Right lung (tissue), 5 donors: ENCODE data around the gene CLDN5. TPM values are rescaled to one million over a fixed set of nuclear protein-coding genes. Genes with fewer than 3 reads are reported as not detected.

Experiments
- DNase-seq, 2 donors: peaks; one replicate each; pipeline ENCODE4 v3.0.0-alpha.2; 2013
- polyA plus RNA-seq, 5 donors: library from polyadenylated mRNA; unstranded; fragments of 120-200 nt; gene quantifications; one replicate each; pipeline versions ENCODE4 v1.2.1 to v1.2.3, GENCODE V29; 2013; ENCODE audit warnings: inconsistent platforms in 1 of 5, low replicate concordance in 1 of 5; ENCODE audit not compliant: insufficient read length in 5 of 5, insufficient read depth in 1 of 5

Gene CLDN5
- polyA plus RNA-seq, 5 donors, result 40.8 to 111 (median 60.9) TPM

- DNase-seq, result no peak
These were observed 978 bp upstream of the CLDN5 start for GRCh38 chr22:19525116-19525660.

DNA sequence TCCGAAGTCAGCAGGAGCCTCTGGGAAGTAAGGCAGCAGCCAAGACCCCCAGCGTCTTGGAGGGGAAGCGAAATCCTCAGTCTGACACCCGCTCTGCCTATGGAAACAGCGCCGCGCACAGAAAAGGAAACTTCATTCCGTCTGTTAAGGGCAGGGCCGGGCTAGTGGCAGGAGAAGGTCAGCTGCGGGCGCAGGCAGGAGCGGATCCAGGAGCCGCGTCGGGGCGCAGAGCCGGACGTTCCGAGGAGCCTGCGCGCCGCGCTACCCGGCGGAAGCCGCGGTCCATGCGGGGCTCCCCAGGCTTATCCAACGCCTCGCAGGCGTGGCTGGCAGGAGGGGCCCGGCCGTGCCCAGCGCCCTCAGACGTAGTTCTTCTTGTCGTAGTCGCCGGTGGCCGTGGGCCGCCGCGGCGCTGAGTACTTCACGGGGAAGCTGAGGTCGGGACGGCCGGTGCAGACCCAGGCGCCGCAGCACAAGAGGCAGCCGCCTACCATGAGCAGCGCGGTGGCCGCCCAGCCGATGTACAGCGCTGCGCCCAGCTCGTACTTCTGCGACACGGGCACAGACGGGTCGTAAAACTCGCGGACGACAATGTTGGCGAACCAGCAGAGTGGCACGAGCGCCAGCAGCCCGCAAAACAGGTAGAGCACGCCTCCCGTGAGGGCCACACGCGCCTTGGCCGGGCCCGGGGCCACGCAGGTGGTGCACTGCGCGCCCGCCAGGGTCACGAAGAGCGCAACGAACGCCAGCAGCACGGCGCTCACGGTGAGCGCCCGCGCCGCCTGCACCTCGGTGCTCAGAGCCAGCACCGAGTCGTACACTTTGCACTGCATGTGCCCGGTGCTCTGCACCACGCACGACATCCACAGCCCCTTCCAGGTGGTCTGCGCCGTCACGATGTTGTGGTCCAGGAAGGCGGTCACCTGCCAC lies 705 bp downstream of the CLDN5 start:
- DNase-seq, result peak in 1 of 2 donors; percentile 23

- no peak for DNase-seq
These were observed 1.4 kb downstream of the CLDN5 start for GRCh38 chr22:19522881-19523239.

GRCh38 chr22:19522190-19522880 lies 1.9 kb downstream of the CLDN5 start:
- no peak for DNase-seq

- DNase-seq, result no peak
These were observed 3.5 kb downstream of the CLDN5 start for GRCh38 chr22:19520566-19521305.

DNA sequence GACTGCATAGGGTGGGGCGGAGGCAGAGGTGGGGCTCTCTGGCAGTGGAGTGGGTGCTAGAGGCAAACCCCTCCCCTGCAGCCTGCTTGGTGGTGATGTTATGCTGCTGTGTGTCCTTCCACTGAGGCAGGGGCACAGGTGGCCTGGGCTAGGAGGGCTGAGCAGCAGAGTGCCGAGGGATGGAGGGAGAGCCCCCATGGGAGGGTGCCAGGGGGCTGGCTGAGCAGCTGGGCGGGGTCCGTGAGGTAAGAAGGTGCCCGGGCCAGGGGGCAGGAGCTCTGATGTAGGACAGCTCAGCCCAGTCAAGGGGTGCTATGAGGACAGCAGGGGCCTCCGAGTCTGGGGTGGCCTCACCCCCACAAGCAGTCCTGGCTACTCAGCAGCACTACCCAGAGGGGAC lies 4.2 kb downstream of the CLDN5 start:
- no peak for DNase-seq

DNA sequence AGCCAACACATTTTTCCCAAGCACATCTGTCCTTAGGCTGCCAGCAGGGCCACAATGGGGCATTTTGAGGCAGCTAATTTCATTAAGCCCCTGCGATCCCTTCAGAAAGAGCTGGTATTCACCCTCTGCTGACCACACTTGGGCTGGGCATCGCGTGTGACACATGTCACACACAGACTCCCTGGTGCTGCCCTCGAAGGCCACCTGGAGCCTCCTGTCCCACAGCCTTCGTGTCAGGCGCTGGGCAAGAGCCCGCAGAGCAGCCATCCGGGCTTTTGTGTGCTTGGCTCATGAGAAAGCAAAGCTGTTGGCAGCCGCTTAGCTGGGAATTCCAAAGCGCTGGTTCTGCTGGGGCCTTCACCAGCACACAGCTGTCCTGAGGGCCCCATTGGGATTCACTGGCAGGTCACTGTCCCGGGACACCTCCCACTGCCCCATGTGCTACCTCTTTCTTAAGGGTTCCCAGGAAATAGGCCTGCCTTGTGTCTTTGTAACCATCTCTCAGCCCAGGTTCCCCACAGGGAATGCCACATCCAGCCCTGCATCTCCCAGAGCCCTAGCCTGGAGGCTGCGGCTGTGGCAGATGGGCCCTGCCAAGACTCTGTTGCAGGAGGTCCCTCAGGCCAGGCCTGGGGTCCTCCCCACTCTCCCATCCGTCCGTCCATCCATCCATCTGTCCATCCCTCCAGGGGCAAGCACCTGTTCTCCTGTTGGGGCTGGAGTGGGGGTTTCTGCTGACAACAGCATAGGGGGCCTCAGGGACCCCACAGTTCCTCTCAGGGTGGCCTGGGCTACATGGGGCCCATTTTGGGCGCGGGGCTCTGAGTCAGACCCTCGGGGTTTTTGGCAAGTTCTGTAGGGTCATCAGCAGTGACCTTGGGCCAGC lies 4.9 kb downstream of the CLDN5 start:
- DNase-seq, result no peak

DNA sequence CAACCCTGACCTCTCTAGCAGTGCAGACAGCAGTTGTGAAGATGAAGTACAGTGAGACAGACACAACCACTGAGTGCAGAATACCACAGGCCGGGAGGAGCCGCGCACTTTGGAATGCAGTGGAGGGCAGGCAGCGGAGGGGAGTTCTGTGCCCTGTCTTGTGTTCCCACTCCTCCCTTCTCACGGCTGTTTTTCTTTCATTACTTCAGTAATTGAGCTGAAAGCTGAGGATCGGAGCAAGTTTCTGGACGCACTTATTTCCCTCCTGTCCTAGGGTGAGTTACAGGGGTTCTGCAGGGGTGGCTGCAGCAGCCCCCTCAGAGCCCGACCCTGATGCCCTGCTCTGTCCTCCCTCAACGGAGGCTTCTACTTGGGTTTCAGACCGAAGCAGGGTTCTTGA lies 5.6 kb downstream of the CLDN5 start:
- no peak for DNase-seq

- DNase-seq, result no peak
These were observed 6.1 kb downstream of the CLDN5 start for GRCh38 chr22:19517919-19518611.

DNA sequence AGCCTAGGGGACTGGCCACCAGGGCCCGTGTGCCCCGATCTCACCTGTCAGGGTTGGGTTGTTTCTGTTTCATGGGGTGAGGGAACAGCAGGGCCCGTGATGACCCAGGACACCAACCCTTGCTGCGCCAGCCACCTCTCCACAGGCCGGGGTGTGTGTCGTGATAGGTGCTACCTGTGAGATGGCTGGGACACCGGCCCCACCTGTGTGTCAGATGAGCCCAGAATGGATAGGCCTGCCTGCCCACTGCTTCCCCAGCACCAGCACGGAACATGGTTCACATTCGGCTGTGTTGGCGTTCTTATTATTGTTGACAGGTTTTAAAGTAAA lies 7.1 kb downstream of the CLDN5 start:
- no peak for DNase-seq

DNA sequence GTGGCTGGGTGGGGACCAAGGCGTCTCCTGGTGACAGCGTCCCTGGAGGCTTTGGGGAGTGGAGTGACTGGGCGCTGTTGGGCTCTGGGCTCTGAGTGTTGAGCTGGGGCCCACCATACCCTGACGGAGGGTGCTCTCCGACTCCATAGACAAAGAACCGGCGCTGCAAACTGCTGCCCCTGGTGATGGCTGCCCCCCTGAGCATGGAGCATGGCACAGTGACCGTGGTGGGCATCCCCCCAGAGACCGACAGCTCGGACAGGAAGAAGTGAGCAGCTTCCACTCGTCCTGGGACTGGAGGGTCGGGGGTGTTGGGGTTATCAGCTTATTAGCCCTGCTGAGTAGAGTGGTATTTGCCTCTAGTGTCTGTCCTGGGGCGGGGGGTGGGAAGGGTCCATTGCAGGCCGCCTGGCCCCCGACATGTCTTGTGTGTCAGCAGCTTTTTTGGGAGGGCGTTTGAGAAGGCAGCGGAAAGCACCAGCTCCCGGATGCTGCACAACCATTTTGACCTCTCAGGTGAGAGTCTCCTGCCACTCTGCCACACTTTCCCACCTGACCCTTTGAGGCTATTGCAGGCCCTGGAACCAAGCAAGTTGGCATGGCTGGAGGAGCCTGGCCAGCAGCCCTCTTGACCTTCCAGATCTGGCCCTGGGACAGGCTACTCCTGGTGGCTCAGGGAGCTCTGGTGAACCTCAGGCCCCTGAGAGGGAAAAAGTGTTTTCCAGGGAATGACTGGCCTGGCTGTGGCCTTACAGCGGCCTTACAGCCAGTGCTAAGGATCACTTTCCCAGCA lies 7.6 kb downstream of the CLDN5 start:
- DNase-seq, result no peak

DNA sequence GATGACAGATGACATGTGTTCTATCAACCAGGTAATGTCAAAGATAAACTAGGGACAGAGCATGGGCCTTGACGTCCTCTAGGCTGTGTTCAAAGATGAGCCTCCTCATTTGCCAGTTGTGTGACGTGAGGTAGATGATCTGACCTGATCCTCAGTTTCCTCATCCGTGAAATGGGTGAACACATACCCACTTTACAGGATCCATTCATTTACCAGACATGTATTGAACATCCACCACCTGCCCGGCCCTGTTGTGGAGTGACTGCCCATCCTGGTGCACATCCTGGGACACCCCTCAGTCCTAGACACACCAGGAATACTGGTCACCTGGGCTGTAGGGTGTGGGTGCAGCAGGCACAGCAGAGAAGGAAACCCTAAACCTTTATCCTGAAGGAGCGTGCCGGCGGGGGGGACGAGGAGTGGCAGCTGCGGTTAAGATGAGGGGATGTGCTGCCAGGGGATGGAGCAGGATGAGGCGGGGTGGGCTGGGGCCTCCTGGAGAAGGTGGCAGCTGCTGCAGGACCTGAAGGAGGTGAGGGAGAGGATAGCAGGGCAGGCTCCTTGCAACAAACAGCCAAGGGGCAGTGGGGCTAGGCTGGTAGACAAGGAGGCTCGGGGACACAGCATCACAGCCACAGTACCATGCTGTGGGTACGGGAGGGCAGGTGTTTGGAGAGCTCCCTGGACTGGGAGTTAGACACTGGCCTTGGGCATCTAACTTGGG lies 8.4 kb downstream of the CLDN5 start:
- no peak for DNase-seq

- DNase-seq, result no peak
These were observed 9.2 kb downstream of the CLDN5 start for GRCh38 chr22:19514831-19515565.

DNA sequence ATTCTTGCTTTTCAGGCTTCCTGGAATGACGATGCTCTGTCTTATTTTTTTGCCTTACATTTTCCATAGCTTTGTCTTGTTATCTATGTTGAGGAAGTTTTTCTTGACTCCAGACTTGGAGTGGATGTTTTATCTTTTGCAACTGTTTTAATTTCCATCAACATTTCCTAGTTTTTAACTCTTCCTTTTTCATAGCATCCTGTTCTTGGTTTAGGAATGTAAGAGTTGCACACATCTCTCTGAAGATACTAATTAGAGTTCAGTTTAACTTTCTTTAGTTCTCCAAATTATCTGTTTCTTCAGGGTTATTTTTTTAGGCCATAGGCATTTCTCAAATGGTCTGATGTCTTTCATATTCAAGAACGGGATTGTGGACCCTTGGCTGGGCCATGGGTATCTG lies 10.4 kb downstream of the CLDN5 start:
- no peak for DNase-seq

DNA sequence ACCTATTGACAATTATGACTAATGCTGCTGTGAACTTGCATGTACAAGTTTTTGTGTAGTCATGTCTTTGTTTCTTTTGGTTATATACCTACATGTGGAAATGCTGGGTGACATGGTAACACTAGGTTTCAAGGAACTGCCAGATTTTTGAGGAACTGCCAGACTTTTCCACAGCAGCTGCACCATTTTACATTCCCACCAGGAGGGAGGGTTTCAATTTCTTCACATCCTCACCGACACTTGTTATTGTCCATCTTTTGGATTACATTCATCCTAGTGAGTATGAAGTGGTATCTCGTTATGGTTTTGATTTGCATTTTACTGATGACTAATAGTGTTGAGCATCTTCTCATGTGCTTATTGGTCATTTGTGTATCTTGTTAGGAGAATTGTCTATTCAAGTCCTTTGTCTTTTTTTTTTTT lies 13.3 kb downstream of the CLDN5 start:
- no peak for DNase-seq

- no peak for DNase-seq
These were observed 14.3 kb downstream of the CLDN5 start for GRCh38 chr22:19509923-19510322.

DNA sequence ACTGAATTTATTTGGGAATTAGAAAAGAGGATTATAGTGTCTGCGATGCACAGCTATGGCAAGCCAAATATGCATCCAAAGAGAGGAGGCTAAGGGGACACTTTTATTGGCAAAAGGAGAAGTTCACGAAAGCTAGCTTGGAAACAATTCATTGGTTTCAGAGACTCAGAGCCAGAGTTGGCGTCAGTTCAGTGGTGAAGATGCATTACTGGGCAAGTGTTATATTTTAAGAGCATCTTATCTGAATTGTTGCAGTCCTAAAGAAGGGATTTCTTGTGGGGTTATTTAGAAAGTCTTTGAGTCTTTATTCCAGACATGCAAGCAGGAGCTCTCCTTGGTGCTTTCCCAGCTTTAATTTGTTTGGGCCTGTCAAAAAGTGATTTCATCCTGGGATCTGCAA lies 15.0 kb downstream of the CLDN5 start:
- no peak for DNase-seq

- DNase-seq, result no peak
These were observed 16.0 kb downstream of the CLDN5 start for GRCh38 chr22:19508024-19508776.
